NCI-H82 (cell line): Measurements from ENCODE around the gene PMP22.
A peak's percentile ranks its signal among the peaks of the same experiment; 100 is the strongest.

ENCODE experiments used
- DNase-seq: peaks from one replicate; lab custom pipeline; 2025; lab: John Stamatoyannopoulos, UW

The PMP22 gene

GRCh38 chr17:15274017-15274416 is 8.9 kb upstream of the PMP22 start:
- DNase-seq: no peak

GRCh38 chr17:15273141-15273793 is 8.1 kb upstream of the PMP22 start:
- DNase-seq: no peak

GRCh38 chr17:15271741-15272140 is 6.6 kb upstream of the PMP22 start:
- DNase-seq: no peak

- no peak for DNase-seq
Observed at GRCh38 chr17:15270628-15271381, 5.7 kb upstream of the PMP22 start.

GRCh38 chr17:15269780-15270089 is 4.6 kb upstream of the PMP22 start:
- no peak for DNase-seq

GRCh38 chr17:15269087-15269779 is 4.1 kb upstream of the PMP22 start:
- no peak for DNase-seq

GRCh38 chr17:15268461-15268860 is 3.3 kb upstream of the PMP22 start:
- DNase-seq: no peak

GRCh38 chr17:15267996-15268395 is 2.9 kb upstream of the PMP22 start:
- no peak for DNase-seq

GRCh38 chr17:15266325-15267125 is 1.4 kb upstream of the PMP22 start:
- DNase-seq: no peak

GRCh38 chr17:15264542-15264941 is 584 bp downstream of the PMP22 start:
- no peak for DNase-seq

- DNase-seq: no peak
Observed at GRCh38 chr17:15263680-15264079, 1.4 kb downstream of the PMP22 start.

GRCh38 chr17:15263206-15263579 is 1.9 kb downstream of the PMP22 start:
- no peak for DNase-seq

GRCh38 chr17:15262291-15263205 is 2.6 kb downstream of the PMP22 start:
- peak; percentile 26 for DNase-seq

- no peak for DNase-seq
Observed at GRCh38 chr17:15261802-15262290, 3.3 kb downstream of the PMP22 start.

- no peak for DNase-seq
Observed at GRCh38 chr17:15261258-15261801, 3.8 kb downstream of the PMP22 start.

GRCh38 chr17:15260376-15261257 is 4.5 kb downstream of the PMP22 start:
- peak; percentile 69 for DNase-seq

GRCh38 chr17:15257796-15258512 is 7.2 kb downstream of the PMP22 start:
- no peak for DNase-seq

GRCh38 chr17:15257258-15257788 is 7.8 kb downstream of the PMP22 start:
- peak; percentile 81 for DNase-seq

GRCh38 chr17:15256689-15257088 is 8.4 kb downstream of the PMP22 start:
- DNase-seq: no peak
